ENCODE measurements around the gene ANGEL1.

GRCh38 chr14:76820700-76821099 is 8.0 kb upstream of the ANGEL1 start:
- TF ChIP-seq ZEB2 (IDR thresholded peaks at IDR 0.05) (no peak), RNF219 (CRISPR knock-in tag; IDR thresholded peaks at IDR 0.05) (no peak), SOX6 (IDR thresholded peaks at IDR 0.05) (no peak), ZNF354B (CRISPR knock-in tag; IDR thresholded peaks at IDR 0.05) (no peak), ZNF324 (CRISPR knock-in tag; IDR thresholded peaks at IDR 0.05) (no peak), BHLHE40 (IDR thresholded peaks at IDR 0.05; ENCODE audit: low read length) (no peak), ZKSCAN1 (IDR thresholded peaks at IDR 0.05; ENCODE audit: low read depth, low read length) (no peak), HDAC6 (IDR thresholded peaks at IDR 0.05; ENCODE audit: low read depth, low read length) (no peak), GATAD2A (IDR thresholded peaks at IDR 0.05) (no peak), TOE1 (IDR thresholded peaks at IDR 0.05; ENCODE audit: borderline replicate concordance) (no peak), TOE1 (CRISPR knock-in tag; IDR thresholded peaks at IDR 0.05; ENCODE audit: borderline replicate concordance, low read depth) (no peak)

Data from K562 (cell line).